Measurements from ENCODE around the gene VPS37D.

DNA sequence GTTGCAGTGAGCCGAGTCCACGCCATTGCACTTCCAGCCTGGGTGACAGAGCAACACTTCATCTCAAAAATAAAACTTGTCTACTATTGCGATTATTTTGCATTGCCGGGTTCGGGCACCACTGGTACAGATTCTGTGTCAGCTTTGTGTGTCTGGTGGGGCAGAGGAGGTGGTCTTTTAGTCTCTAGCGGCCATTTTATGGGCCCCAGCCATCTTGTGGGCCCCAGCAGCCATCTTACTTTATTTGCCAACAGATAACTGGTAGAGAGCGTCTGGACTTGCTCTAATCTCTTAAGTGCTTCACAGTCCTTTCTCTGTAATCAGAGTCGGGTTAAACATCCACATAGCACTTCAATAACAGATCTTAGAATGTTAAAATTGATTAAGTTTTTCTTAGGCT, 20.7 kb downstream of the VPS37D start:
- TF ChIP-seq, protein P1, sequence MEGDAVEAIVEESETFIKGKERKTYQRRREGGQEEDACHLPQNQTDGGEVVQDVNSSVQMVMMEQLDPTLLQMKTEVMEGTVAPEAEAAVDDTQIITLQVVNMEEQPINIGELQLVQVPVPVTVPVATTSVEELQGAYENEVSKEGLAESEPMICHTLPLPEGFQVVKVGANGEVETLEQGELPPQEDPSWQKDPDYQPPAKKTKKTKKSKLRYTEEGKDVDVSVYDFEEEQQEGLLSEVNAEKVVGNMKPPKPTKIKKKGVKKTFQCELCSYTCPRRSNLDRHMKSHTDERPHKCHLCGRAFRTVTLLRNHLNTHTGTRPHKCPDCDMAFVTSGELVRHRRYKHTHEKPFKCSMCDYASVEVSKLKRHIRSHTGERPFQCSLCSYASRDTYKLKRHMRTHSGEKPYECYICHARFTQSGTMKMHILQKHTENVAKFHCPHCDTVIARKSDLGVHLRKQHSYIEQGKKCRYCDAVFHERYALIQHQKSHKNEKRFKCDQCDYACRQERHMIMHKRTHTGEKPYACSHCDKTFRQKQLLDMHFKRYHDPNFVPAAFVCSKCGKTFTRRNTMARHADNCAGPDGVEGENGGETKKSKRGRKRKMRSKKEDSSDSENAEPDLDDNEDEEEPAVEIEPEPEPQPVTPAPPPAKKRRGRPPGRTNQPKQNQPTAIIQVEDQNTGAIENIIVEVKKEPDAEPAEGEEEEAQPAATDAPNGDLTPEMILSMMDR (IDR thresholded peaks at IDR 0.05) = no peak
- TF ChIP-seq EZH2 (IDR thresholded peaks at IDR 0.05; ENCODE audit: borderline replicate concordance, insufficient read depth, low read depth, low read length, poor library complexity, severe bottlenecking) = no peak
